OCI-LY7 (cell line): ENCODE measurements around the gene DIAPH3.

Experiments used
- CTCF ChIP-seq: fragments of 200-600 bp; sonication (generic); conservative IDR thresholded peaks from 2 replicates; pipeline ENCODE4 v1.5.1; 2014; ENCODE audit warnings: mild to moderate bottlenecking, antibody characterized with exemption, low read length, moderate library complexity, mixed read lengths
- EZH2phosphoT487 ChIP-seq: fragments of 200-600 bp; sonication (generic); IDR thresholded peaks from 2 replicates; pipeline ENCODE4 v1.6.1; 2018; ENCODE audit warnings: low read depth, borderline replicate concordance, mild to moderate bottlenecking, mixed run types, antibody characterized with exemption, low read length, moderate library complexity, mixed read lengths

- no peak for TF ChIP-seq CTCF
- TF ChIP-seq EZH2phosphoT487, result no peak
These were observed 491.8 kb downstream of the DIAPH3 start for GRCh38 chr13:59671881-59672280.
